Liver (tissue), 3 donors: ENCODE data around the gene SNX32.

ENCODE experiments used
- CTCF ChIP-seq: fragments of 150-350 bp; IDR thresholded peaks from 2 replicates; pipeline ENCODE4 v1.5.1; 2017; ENCODE audit warnings: improper control_type of control experiment, low read depth, low read length; ENCODE audit not compliant: missing input control
- NR2F2 ChIP-seq: IDR thresholded peaks from 2 replicates; pipeline ENCODE4 v1.6.1; 2016; ENCODE audit warnings: antibody characterized with exemption
- RAD21 ChIP-seq, 2 donors: IDR thresholded peaks; 2 replicates each; pipeline ENCODE4 v1.6.1; 2016; ENCODE audit warnings: antibody characterized with exemption in 2 of 2, mild to moderate bottlenecking in 2 of 2
- RXRA ChIP-seq, 2 donors: IDR thresholded peaks; 2 replicates each; pipeline ENCODE4 v1.6.1; 2017 to 2018; ENCODE audit warnings: antibody characterized with exemption in 2 of 2, mild to moderate bottlenecking in 1 of 2
- SP1 ChIP-seq: IDR thresholded peaks from 2 replicates; pipeline ENCODE4 v1.6.1; 2018; ENCODE audit warnings: antibody characterized with exemption, mild to moderate bottlenecking
- YY1 ChIP-seq: IDR thresholded peaks from 2 replicates; pipeline ENCODE4 v1.6.1; 2016; ENCODE audit warnings: antibody characterized with exemption, mild to moderate bottlenecking
- donor health status: healthy.
- donor health status: healthy.

GRCh38 chr11:65821107-65821506 is 12.7 kb upstream of the SNX32 start:
- peak; percentile 66 for TF ChIP-seq SP1
- no peak for TF ChIP-seq RAD21 (IDR thresholded peaks at IDR 0.05)
- TF ChIP-seq CTCF, result no peak
- TF ChIP-seq YY1, result peak; percentile 46
- TF ChIP-seq NR2F2, result no peak
- TF ChIP-seq RXRA (IDR thresholded peaks at IDR 0.05), result peak; percentile 6 to 50
